T-helper 22 cell (primary cell): ENCODE results near the gene C2orf42.
A peak's percentile ranks its signal among the peaks of the same experiment; 100 is the strongest.
"Not testable (repeated sequence)": the region's sequence is repeated elsewhere in the genome, so short reads cannot be mapped to it uniquely, and the experiment has no call there.

ENCODE experiments used
- DNase-seq: peaks from one replicate; pipeline ENCODE4 v3.0.0-alpha.2; 2020; ENCODE audit warnings: low read depth

C2orf42 gene

GRCh38 chr2:70190418-70191243, at the start of gene C2orf42:
C2orf42 (minus strand) TSS chr2:70191019; CDS start chr2:70181985, 9,034 bp downstream.
- peak; percentile 90 for DNase-seq

- DNase-seq = no peak
Observed at GRCh38 chr2:70240599-70240998, 49.8 kb upstream of the C2orf42 start.

- DNase-seq = no peak
Observed at GRCh38 chr2:70233926-70234325, 43.1 kb upstream of the C2orf42 start.

- no peak for DNase-seq
Observed at GRCh38 chr2:70226781-70227180, 36.0 kb upstream of the C2orf42 start.

- not testable (repeated sequence) for DNase-seq
Observed at GRCh38 chr2:70223305-70223704, 32.5 kb upstream of the C2orf42 start.

GRCh38 chr2:70214953-70215549, 24.2 kb upstream of the C2orf42 start:
- DNase-seq = no peak

- no peak for DNase-seq
Observed at GRCh38 chr2:70214365-70214764, 23.5 kb upstream of the C2orf42 start.

- no peak for DNase-seq
Observed at GRCh38 chr2:70212298-70212932, 21.6 kb upstream of the C2orf42 start.

GRCh38 chr2:70211595-70211994, 20.8 kb upstream of the C2orf42 start:
- DNase-seq = no peak

- no peak for DNase-seq
Observed at GRCh38 chr2:70204452-70204851, 13.6 kb upstream of the C2orf42 start.

- DNase-seq = no peak
Observed at GRCh38 chr2:70203086-70203485, 12.3 kb upstream of the C2orf42 start.

GRCh38 chr2:70202236-70202806, 11.5 kb upstream of the C2orf42 start:
- DNase-seq = no peak

GRCh38 chr2:70201831-70202230, 11.0 kb upstream of the C2orf42 start:
- no peak for DNase-seq

- no peak for DNase-seq
Observed at GRCh38 chr2:70201225-70201768, 10.5 kb upstream of the C2orf42 start.

GRCh38 chr2:70199320-70199864, 8.6 kb upstream of the C2orf42 start:
- DNase-seq = no peak

- no peak for DNase-seq
Observed at GRCh38 chr2:70192516-70192915, 1.7 kb upstream of the C2orf42 start.

- no peak for DNase-seq
Observed at GRCh38 chr2:70191244-70191735, 471 bp upstream of the C2orf42 start.

- DNase-seq = no peak
Observed at GRCh38 chr2:70188460-70188859, 2.4 kb downstream of the C2orf42 start.

GRCh38 chr2:70187170-70187569, 3.6 kb downstream of the C2orf42 start:
- DNase-seq = not testable (repeated sequence)

GRCh38 chr2:70182689-70183088, 8.1 kb downstream of the C2orf42 start:
- no peak for DNase-seq

- DNase-seq = no peak
Observed at GRCh38 chr2:70181363-70181956, 9.4 kb downstream of the C2orf42 start.

GRCh38 chr2:70173520-70173919, 17.3 kb downstream of the C2orf42 start:
- DNase-seq = no peak
